Activated CD4-positive, CD25-positive, alpha-beta regulatory T cell treated with anti-CD3 and anti-CD28 coated beads, Interleukin-2, amount 50 U/mL, for 72 hours (primary cell): ENCODE results near the gene BCL10.

Experiments used
- DNase-seq: peaks from one replicate; pipeline ENCODE4 v3.0.0; 2021

The BCL10 gene

GRCh38 chr1:85297855-85298629, 21.6 kb upstream of the BCL10 start:
- DNase-seq = peak; percentile 55

GRCh38 chr1:85297538-85297854, 21.1 kb upstream of the BCL10 start:
- no peak for DNase-seq

- no peak for DNase-seq
These were observed 20.5 kb upstream of the BCL10 start for GRCh38 chr1:85296980-85297379.

- DNase-seq = no peak
These were observed 19.2 kb upstream of the BCL10 start for GRCh38 chr1:85295654-85296053.

GRCh38 chr1:85295006-85295431, 18.6 kb upstream of the BCL10 start:
- DNase-seq = no peak

GRCh38 chr1:85290826-85291225, 14.4 kb upstream of the BCL10 start:
- no peak for DNase-seq

GRCh38 chr1:85289848-85290335, 13.5 kb upstream of the BCL10 start:
- no peak for DNase-seq

GRCh38 chr1:85289207-85289847, 12.9 kb upstream of the BCL10 start:
- DNase-seq = no peak

- no peak for DNase-seq
These were observed 7.8 kb upstream of the BCL10 start for GRCh38 chr1:85284202-85284601.

GRCh38 chr1:85283475-85284199, 7.2 kb upstream of the BCL10 start:
- no peak for DNase-seq

GRCh38 chr1:85282424-85282823, 6.0 kb upstream of the BCL10 start:
- no peak for DNase-seq

- no peak for DNase-seq
These were observed 4.2 kb upstream of the BCL10 start for GRCh38 chr1:85280636-85281035.

GRCh38 chr1:85279458-85280080, 3.1 kb upstream of the BCL10 start:
- DNase-seq = no peak

- no peak for DNase-seq
These were observed 2.5 kb upstream of the BCL10 start for GRCh38 chr1:85278853-85279314.

GRCh38 chr1:85277802-85278201, 1.4 kb upstream of the BCL10 start:
- DNase-seq = no peak

GRCh38 chr1:85276978-85277639, 677 bp upstream of the BCL10 start:
- DNase-seq = no peak

GRCh38 chr1:85275701-85276214, 674 bp downstream of the BCL10 start:
- no peak for DNase-seq

- DNase-seq = no peak
These were observed 1.4 kb downstream of the BCL10 start for GRCh38 chr1:85274969-85275453.

GRCh38 chr1:85273397-85273796, 3.0 kb downstream of the BCL10 start:
- no peak for DNase-seq

- no peak for DNase-seq
These were observed 7.4 kb downstream of the BCL10 start for GRCh38 chr1:85268801-85269585.

GRCh38 chr1:85267313-85267712, 9.1 kb downstream of the BCL10 start:
- no peak for DNase-seq

GRCh38 chr1:85264150-85264549, 12.3 kb downstream of the BCL10 start:
- DNase-seq = no peak
